ENCODE data around the gene ANKRD6.

ANKRD6 gene

DNA sequence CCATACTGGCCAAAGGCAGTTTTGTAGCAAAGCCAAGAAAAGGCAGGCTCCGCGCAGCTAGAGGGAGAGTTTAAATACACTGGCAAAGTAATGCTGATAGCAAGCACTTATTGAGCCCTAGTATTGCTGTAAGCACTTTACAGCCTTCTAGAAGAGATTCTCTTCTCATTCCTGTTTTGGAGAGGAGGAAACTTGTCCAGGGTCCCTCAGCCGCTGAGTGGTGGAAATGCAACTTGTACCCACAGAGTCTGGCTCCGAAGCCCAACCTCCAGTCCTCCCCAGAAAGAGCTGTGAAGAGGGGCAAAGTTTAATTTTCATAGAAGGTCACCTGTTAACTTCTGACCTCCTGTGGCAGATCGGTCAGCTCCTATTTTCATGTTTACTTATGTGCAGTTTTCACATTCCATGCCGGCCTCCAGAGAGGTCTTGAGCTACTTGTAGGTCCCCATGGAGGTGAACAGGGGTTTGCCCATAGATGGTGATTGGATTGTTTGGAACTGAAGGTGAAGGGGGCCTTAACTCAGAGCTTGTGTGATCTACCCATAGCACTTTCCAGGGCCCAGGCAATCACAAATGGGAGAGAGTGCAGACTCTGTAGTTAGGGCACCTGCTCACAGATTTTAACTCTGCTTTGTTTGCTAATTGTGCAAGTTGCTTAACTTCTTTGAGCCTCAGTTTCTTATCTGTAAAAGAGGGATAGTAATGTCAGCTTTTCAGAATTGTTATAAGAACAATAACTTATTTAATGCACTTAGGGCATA, 134.9 kb downstream of the ANKRD6 start:
- DNase-seq, result no peak

DNA sequence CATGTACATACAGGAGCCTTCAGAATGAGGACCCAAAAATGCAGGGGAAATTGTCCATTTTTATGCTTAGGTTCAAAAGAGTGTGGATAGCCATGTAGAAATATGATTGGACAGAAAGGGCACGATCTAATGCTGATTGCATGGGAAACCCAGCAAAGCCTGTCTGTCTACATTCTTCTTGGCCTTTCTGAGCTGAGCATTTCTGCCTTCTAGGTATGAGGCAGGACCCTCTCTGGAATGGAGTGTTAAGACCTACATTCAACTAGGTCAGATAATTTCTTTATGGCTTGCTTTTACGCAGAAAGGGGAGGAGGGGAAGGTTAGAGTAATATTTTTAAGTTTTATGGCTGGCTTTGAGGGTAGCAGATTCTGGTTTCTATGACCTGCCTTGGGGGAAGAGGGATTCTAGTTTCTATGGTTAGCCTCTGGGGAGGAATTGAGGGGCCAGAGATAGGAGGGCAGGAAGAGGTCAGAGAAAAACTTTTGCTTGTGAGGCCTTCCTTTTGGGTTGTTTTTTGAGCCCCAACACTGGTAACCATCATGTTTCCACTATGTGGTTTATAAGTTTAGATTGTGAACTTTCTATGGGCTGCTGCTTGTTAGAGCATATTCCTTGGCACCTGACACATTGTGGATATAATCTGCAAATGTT, 142.1 kb downstream of the ANKRD6 start:
- DNase-seq, result no peak

DNA sequence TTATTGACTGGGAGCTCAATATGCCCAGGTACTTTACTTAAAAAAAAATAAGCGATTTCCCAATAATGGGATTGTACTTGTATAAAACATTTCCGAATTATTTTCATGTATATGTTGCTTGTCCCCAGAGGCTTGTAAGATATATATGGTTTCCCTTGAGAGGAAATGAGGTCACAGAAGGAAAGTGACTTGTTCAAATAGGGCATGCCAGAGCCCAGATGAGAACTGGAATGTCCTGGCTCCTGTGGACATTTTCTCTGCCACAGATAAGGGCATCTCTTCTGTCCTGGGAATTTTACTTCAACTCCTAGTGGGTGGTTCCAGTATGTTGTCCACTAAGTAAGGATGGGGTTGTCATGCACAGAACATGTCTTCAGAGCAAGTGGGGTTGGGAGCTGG, 142.6 kb downstream of the ANKRD6 start:
- no peak for DNase-seq

DNA sequence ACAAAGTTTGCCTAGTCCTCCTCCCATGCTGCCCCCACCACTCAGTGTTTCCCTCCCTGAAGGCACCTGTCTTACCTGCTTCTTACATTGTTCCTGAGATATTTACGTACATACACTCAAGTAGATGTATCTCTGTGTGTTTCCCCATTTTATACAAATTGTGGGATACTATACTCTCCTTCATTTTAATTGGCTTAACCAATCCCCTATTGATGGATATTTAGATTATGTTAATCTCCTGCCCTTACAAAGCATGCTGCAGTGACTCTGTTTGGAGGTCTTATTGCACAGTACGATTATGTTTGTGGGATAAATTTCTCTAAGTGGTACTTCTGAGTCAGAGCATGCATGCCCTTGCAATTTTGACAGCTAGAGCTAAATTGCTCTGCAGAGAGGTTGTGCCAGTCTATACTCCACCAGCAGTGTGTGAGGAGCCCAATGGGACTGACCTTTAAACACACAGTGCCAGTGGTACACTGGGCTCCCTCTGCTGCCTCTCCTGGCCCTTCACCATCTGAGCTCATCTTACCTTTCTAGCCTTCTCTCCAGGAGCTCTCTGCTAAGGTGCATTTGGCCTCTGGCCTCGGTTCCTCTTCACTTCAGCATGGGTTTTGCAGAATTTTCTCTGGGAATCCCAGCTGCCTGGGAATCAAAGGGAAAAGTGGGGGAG, 148.2 kb downstream of the ANKRD6 start:
- no peak for DNase-seq

DNA sequence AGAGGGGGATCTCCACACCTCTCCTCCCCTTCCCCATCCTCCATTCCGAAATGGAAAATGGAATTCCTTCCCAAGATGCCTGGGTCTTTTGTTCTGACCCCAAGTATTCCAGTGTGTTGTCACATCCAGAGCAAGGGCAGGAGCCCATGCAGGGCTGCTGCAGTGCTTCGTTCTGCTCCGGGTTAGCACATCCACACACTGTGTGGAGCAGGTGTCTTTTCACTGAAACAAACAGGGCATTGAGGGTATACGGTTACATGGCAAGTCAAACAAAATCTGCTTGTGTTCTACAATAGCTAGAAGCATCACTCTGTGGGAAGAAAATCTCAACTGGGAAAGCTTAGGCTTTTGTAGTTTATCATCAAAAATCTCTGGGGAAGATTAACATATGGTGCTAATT, 148.7 kb downstream of the ANKRD6 start:
- no peak for DNase-seq

DNA sequence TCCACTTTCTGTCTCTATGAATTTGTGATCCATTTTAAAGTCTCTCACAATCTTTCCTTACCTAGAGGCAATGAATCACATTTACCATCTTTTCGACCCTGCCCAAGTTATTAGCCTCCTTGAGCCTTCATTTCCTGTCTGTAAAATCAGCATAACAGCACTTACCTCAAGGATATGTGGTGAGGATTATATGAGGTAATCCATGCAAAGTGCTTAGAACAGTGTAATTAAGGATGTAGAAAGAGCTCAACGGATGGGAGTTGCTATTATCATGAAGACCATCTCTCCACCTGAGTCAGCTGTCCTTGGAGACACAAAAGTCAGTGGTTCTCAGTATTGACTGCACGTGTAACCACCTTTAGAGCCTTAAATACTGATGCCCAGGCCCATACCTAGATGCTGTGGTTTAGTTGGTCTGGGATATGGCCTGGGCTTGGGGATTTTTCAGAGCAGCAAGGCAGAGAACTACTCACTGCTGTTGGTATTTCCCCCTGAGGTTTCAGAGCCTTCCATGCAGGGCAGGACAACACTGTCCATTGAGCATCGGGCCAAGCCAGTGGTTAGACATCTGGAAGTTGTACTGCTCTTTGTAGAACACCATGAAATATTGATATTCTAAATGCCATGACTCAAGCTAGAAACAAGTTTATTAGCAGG, 149.8 kb downstream of the ANKRD6 start:
- no peak for DNase-seq

DNA sequence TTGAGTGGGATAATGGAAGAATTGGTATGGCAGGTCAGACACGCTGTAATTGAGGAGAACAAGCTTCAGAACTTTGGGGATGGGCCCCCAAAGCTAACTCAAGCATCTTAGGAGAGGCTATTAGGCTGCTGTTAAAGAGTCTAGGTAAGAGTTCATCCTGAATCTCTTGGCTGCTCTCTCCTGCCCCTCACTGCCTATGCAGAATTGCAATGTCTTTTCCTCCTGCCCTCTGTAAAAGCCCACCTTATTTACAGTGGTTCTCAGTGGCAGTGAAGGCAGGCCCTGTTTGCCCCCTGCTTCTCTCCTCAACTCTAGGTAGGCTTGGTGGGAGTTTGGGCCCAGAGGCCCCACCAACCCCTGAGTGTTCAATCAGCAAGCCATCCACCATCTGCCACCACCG, 150.6 kb downstream of the ANKRD6 start:
- no peak for DNase-seq

DNA sequence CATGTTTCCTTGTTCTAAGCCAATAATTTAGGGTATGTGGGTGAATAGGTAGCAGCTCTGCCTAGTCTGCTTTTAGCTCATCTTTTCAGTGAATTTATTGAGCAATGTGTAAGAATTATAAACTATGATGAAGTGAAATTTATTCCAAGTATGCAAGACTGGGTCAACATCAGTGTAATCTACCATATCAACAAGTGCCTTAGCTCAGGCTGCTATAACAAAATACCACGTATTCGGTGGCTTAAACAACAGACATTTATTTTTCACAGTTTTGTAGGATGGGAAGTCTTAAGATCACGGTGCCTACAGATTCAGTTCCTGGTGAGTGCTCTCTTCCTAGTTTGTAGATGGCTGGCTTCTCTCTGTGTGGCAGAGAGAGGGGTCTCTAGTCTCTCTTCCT, 151.6 kb downstream of the ANKRD6 start:
- no peak for DNase-seq

DNA sequence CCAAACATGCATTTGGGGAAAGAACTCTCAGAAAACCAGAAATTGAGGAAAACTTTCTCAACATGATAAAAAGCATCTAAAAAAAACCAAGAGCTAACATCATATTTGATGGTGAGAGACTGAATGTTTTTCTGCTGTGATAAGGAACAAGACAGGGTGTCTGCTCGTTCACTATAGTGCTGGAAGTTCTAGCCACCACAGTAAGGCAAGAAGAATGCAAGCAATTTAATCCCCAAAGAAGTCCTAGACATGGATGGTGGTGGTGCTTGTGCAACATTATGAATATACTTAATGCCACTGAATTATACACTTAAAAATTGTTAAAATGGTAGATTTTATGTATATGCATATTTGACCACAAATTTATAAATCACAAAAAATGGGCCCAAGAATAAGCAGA, 152.2 kb downstream of the ANKRD6 start:
- no peak for DNase-seq

DNA sequence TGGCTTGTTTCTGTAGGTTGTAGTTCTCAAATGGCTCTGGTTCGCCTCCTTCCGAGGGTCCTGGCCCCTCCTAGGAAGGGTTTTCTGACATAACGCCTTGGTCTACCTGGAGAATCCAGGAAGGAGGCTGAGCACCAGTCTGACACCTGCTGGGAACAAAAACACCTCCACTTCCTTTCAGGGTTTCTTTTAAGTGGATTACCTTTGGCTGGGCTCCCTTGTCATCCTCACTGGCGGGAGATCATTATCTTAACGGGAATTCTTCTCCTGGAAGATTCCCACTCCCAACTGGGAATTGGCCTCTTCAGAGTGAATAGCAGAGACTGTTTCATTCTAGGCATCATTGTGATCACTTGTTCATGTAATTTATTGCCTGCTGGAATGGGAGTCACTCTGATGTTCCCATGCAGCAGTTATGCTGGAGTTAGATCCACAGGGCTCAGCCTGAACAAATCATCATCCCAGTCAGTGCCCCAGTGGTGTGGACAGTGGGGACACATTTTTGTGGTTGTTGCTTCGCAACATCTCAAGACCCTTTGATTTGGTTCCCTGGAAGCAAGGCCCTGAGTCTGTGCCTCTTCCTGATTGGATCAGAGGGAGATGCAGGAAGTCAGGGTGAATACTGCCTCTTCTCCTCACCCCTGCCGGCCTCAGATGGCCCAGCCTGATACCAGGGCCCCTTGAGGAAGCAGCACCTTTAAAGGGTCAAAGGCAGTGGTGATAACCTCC, 156.5 kb downstream of the ANKRD6 start:
- DNase-seq, result no peak

DNA sequence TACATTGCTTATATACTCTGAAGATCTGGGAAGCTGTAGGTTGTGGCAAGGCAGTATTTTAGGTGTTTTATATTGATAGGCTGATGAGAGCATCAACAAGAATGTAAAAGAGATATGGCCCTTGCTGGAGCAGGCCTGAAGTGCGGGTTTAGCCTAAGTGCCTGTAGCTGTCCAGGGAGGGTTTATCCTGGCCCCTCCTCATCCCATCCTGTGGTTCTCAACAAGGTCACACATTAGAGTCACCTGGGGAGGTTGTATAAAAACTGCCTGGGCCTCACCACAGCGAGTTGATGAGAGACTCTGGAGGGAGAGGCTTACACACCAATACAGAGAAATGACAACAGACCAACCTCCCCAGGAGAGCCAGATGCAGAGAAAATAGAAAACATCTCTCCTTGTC, 157.2 kb downstream of the ANKRD6 start:
- no peak for DNase-seq

DNA sequence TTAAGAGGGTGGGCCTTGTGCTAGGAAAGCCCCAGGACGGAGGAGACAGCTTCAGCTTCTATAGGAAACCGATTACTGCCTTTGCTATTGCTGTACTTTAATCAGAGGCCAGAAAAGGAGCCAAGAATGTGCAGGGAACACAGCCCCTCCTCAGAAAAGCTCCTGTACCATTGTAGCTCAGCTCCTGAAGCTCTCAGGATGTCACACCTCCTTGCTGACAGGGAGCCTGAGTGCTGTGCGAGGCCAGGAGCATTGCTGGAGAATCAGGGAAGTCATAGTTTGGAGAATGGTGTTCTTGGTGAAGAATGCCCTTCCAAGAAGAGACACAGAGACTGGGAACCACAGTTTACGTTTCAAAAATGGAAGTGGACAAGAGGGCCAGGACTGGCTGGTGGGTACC, 158.8 kb downstream of the ANKRD6 start:
- DNase-seq, result no peak

DNA sequence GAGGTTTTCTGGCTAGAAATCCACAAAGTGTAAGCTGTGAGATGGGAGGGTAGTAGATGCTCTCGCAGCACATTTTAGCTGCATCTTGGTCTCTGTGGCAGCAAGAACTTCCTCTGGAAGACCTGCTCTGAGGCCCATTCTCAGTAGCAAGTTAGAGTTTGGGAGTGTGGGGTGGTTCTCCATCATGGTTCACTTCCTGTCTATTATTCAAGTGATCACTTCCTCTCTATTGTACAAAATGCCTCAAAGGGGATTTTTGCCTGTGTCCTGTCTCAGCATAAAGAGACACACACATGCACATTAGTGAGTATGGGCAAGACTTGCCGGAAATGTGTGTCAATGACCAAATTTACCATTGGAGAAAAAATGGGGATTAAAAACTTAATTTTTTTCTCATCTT, 163.1 kb downstream of the ANKRD6 start:
- DNase-seq, result no peak

DNA sequence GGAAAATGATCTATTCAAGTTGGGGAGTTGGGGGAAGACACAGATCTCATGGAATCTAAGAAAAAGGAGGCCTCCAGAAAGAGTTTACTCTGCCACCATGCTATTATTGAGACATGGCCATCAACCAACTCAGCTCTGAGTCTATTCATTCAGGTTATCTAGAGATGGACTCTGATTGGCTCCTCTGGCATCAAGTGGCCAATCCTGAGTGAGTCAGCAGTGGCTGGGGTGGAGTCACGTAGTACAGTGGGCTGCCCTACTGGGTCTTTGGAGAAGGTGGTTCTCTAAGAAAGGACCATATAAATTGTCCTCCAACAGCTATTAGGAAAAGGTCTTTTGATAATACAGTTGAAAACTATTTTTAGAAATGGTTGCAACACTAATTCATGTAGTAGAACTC, 163.5 kb downstream of the ANKRD6 start:
- peak; percentile 18 for DNase-seq

DNA sequence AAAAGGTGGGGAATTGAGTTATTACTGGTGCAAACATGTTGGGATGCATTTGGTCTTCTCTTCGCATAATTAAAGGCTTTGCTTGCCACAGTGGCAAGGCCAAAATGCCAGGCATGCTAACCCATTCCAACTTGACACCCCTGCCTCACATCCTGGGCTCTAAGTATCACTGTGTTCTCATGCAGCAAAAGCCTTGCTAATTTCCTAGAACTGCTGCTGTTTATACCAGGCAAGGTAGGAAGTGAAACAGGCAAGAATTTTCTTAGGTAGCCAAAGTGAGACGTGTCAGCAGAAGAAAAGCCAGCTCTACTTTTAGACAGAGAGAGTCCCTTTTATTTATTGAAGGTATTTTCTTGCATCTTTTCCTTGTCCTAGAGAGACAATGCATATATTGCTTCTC, 164.4 kb downstream of the ANKRD6 start:
- no peak for DNase-seq

DNA sequence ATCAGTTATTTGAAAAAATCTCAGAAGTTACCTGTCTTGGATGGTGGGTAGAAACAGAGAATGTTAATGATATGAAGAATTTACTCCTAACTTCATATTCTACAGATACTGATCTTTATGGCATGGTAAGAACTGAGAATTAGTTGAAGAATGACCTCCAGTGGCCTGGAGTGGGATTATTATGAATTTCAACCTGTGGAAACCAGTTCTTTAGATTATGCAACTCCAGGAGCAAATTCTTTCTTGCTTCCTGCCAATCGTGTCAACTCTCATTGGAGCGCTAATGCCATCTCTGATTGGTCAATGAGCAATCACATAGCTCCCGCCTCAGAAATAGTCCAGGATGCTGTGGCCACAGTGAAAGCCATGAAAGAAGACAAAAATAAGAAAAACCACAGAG, 165.0 kb downstream of the ANKRD6 start:
- no peak for DNase-seq

DNA sequence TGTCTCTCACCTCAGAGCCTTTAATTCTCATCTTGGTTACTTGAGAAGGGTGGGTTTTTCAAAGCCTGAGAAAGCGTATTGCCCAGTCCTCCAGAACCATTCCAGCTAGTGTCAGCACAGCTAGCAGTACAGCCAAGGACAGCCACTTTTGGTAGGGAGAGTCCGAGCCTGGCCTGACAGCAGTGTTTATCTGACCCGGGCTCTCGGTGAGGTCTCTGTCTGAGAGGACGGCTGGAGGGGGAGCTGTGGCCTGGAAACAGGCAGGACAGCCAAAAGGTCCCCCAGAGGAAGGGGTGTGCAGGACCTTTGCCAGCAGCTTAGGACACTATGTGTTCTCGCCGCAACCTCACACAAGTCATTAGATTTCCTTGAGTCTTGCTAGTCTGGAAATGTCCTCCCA, 166.8 kb downstream of the ANKRD6 start:
- DNase-seq, result no peak

DNA sequence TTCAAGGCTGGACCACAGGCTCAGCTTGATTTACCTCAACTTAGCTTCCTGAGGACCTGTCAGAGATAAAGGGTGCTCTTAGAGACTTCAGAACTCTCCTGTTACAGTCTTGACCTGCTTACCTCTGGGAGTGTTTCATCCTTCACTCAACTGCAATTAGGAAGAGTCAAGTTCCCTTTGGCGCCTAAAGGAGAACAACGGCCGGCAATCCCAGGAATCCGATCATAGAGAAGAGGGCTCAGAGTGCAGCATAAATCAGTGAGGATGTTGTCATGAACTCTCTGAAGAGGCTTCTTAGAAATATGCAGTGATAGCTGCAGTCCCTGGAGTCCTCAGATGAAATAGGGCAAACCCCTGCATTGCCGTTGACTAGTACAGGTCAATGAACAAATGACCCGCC, 169.2 kb downstream of the ANKRD6 start:
- DNase-seq, result no peak

DNA sequence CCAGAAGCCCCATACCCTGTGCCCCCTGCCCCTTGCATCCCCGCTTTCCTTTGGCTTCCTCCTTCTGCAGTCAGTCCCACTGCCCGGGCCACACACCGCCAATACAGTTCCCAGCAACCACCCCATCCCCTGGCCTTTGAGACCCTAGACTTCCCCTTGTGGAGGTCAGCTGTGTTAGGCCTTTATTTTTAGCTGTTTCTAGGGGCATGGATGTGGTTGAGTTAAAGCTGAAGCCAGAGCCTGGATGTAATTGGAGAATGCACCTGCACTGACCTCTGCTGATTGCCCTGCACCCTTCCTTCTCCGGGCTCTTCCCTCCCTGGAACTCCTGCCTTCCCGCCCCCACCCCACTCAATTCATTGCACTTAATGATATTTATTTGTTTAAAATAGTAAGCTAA, 171.7 kb downstream of the ANKRD6 start:
- DNase-seq, result no peak

DNA sequence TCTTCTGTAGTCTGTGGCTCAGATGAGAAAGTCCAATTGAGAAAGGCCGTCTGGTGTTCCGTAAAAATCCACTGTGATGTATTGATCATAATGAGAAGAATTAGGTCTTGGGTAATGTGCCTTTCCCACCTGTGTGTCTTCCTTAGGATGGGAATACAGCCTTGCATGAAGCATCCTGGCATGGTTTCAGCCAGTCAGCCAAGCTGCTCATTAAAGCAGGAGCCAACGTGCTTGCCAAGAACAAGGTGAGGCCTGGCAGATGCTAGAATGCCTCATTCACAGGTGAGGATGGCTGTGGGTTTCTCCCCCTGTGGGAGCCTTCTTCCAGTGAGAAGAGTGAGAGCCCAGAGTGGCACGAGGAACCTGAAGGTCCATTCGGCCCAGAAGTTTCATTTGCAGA, 172.9 kb downstream of the ANKRD6 start:
- DNase-seq, result no peak

DNA sequence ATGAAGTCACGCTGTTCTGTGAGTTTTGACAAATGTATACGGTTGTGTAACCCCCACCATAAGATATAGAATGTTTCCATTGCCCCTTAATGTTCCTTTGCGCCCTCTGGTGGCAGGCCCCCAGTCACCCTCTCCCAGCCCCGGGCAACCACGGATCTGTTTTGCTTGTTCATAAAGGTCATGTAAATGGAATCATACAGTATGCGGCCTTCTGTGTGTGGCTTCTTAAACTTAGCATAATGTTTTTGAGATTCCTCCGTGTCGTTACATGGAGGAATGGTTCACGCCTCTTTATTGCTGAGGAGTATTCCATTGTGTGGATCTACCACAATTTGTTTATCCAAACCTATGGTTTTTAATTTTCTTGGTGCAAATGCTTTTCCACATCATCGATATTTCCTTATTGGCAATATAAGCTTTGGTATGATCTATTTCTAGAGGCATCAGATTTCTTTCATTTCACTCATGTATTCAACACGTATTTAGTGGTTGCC, 177.2 kb downstream of the ANKRD6 start:
- DNase-seq, result peak; percentile 85

DNA sequence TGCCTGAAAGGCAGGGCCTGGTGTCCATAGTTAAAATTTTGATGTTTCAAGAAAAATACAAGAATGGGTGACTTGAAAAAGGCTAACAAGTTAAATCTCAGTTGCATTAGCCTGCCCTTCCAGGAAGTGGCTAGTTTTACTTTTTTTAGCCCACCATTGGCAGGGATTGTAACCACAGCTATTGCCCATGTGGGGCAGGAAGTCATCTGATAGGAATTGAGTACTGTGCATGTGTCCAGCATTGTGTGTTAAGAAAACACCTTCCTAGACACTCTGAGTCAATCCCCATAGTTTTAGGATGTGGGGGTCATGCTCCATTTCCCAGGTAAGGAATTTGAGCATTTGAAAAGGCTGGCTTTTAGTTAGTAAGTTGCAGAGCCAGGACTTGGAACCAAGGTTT, 178.7 kb downstream of the ANKRD6 start:
- DNase-seq, result no peak

DNA sequence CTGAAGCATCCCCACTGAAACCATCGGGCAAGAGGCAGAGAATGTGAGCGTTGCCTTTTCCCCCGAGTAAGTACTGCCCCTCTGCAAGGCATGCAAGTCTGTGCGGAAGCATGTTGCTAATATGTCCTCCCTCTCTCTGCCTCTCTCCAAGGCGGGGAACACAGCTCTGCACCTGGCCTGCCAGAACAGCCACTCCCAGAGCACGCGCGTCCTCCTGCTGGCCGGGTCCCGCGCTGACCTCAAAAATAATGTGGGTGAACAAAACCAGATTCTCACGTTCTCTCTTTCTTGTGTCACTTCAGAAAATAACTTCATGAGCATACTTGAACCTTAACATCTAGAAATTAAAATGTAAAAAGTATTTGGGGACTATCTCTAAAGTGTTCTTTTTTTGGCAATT, 179.2 kb downstream of the ANKRD6 start:
- DNase-seq, result no peak
